Stimulated activated CD8-positive, alpha-beta memory T cell treated with anti-CD3 and anti-CD28 coated beads, Interleukin-12 subunit alpha, Interleukin-12 subunit beta, amount 100 ng/mL, for 4 hours (primary cell): Measurements from ENCODE around the gene ARIH2.

ENCODE experiments used
- DNase-seq: peaks from one replicate; pipeline ENCODE4 v3.0.0-alpha.2; 2020; ENCODE audit warnings: low read depth

ARIH2 gene

GRCh38 chr3:48974076-48974864, 55.6 kb downstream of the ARIH2 start:
- DNase-seq: no peak

GRCh38 chr3:48979451-48979850, 60.8 kb downstream of the ARIH2 start:
- no peak for DNase-seq

- DNase-seq: no peak
Measured at GRCh38 chr3:48980295-48980694, 61.7 kb downstream of the ARIH2 start.

GRCh38 chr3:48982016-48982415, 63.4 kb downstream of the ARIH2 start:
- DNase-seq: no peak

- DNase-seq: no peak
Measured at GRCh38 chr3:48982686-48983085, 64.0 kb downstream of the ARIH2 start.

GRCh38 chr3:48983096-48983495, 64.5 kb downstream of the ARIH2 start:
- no peak for DNase-seq

GRCh38 chr3:48984663-48985062, 66.0 kb downstream of the ARIH2 start:
- no peak for DNase-seq

GRCh38 chr3:48985831-48986376, 67.3 kb downstream of the ARIH2 start:
- DNase-seq: no peak

- no peak for DNase-seq
Measured at GRCh38 chr3:48989126-48989795, 70.6 kb downstream of the ARIH2 start.

- DNase-seq: peak; percentile 78
Measured at GRCh38 chr3:48989796-48990635, 71.4 kb downstream of the ARIH2 start, which contains the start of gene P4HTM. Gene P4HTM (plus strand): TSS chr3:48990241. CDS start chr3:48990257, 16 bp downstream.

- DNase-seq: peak; percentile 15
Measured at GRCh38 chr3:48990636-48991469, 72.2 kb downstream of the ARIH2 start.

- no peak for DNase-seq
Measured at GRCh38 chr3:48991851-48992545, 73.4 kb downstream of the ARIH2 start.

GRCh38 chr3:48993834-48994233, 75.2 kb downstream of the ARIH2 start:
- no peak for DNase-seq

GRCh38 chr3:48996640-48997039, 78.0 kb downstream of the ARIH2 start:
- DNase-seq: no peak

- DNase-seq: no peak
Measured at GRCh38 chr3:48997102-48997635, 78.5 kb downstream of the ARIH2 start.

- DNase-seq: no peak
Measured at GRCh38 chr3:48997714-48998637, 79.3 kb downstream of the ARIH2 start.

GRCh38 chr3:48999085-48999858, 80.6 kb downstream of the ARIH2 start:
- no peak for DNase-seq

GRCh38 chr3:49001155-49001554, 82.5 kb downstream of the ARIH2 start:
- no peak for DNase-seq
